Smooth muscle cell (in vitro differentiated cells): ENCODE data around the gene ATP8B4. TPM values are rescaled to one million over a fixed set of nuclear protein-coding genes. Genes with fewer than 3 reads are reported as not detected.

Source experiments
- DNase-seq: peaks from one replicate; lab custom pipeline; 2025; ENCODE audit not compliant: unreplicated experiment; lab: John Stamatoyannopoulos, UW
- H2AFZ ChIP-seq: fragments of 200-600 bp; sonication (generic); 2 replicates; pipeline ENCODE4 v1.6.0; 2016; ENCODE audit warnings: antibody characterized with exemption, low read depth, mild to moderate bottlenecking
- H3F3A ChIP-seq: fragments of 200-600 bp; sonication (generic); 2 replicates; pipeline ENCODE4 v1.6.0; 2017; ENCODE audit warnings: antibody characterized with exemption, low read depth
- H3K27ac ChIP-seq: fragments of 200-600 bp; sonication (generic); 2 replicates; pipeline ENCODE4 v1.5.1; 2016; ENCODE audit warnings: low read depth, mild to moderate bottlenecking
- H3K27me3 ChIP-seq: fragments of 200-600 bp; sonication (generic); 2 replicates; pipeline ENCODE4 v1.6.1; 2016; ENCODE audit warnings: low read depth, mild to moderate bottlenecking
- H3K36me3 ChIP-seq: fragments of 200-600 bp; sonication (generic); 2 replicates; pipeline ENCODE4 v1.5.1; 2016; ENCODE audit warnings: low read depth
- H3K4me1 ChIP-seq: fragments of 200-600 bp; sonication (generic); 2 replicates; pipeline ENCODE4 v1.5.1; 2016; ENCODE audit warnings: low read depth
- H3K4me2 ChIP-seq: fragments of 200-600 bp; sonication (generic); 2 replicates; pipeline ENCODE4 v1.6.0; 2016; ENCODE audit warnings: mild to moderate bottlenecking
- H3K4me3 ChIP-seq: fragments of 200-600 bp; sonication (generic); 2 replicates; pipeline ENCODE4 v1.5.1; 2016; ENCODE audit warnings: mild to moderate bottlenecking
- H3K79me2 ChIP-seq: fragments of 200-600 bp; sonication (generic); 2 replicates; pipeline ENCODE4 v1.6.0; 2016; ENCODE audit warnings: low read depth, mild to moderate bottlenecking
- H3K9ac ChIP-seq: fragments of 200-600 bp; sonication (generic); 2 replicates; pipeline ENCODE4 v1.6.0; 2016; ENCODE audit warnings: low read depth
- H3K9me3 ChIP-seq: fragments of 200-600 bp; sonication (generic); replicated peaks from 2 replicates; pipeline ENCODE4 v1.5.1; 2016; ENCODE audit warnings: low read depth
- H4K20me1 ChIP-seq: fragments of 200-600 bp; sonication (generic); 2 replicates; pipeline ENCODE4 v1.6.0; 2016; ENCODE audit warnings: low read depth
- CTCF ChIP-seq: fragments of 200-600 bp; sonication (generic); IDR thresholded peaks from 2 replicates; pipeline ENCODE4 v1.5.1; 2017; ENCODE audit warnings: borderline replicate concordance, mild to moderate bottlenecking, antibody characterized with exemption; ENCODE audit not compliant: insufficient read depth, poor library complexity, severe bottlenecking
- WGBS: methylation state at CpG from one replicate; pipeline ENCODE4 v1.1.7; 2016; ENCODE audit warnings: low lambda C conversion rate; 5-methylcytosine and 5-hydroxymethylcytosine counted together
- polyA plus RNA-seq: library from polyadenylated mRNA; unstranded; fragments of >200 nt; fragmentation: Nextera tagmentation; extraction: Ambion mirVana; gene quantifications from 2 replicates; pipeline ENCODE4 v1.2.1, GENCODE V29; 2016
- total RNA-seq: library from RNA; depleted of rRNA; stranded (reverse); fragments of >200 nt; gene quantifications from 2 replicates; pipeline ENCODE4 v1.2.3, GENCODE V29; 2014

ATP8B4 gene
- total and polyA plus RNA-seq, 2 experiments from 2014 or later: 21.7 to 60.5 TPM

GRCh38 chr15:49847423-49848281 lies 271.4 kb downstream of the ATP8B4 start:
- Histone ChIP-seq H3K4me2 (peak overlapping the region; percentile 74), H4K20me1 (no peaks in the 10 kb centered on the region), H3K27me3 (no peaks in the 10 kb centered on the region), H3F3A (peaks cover 8% of the 10 kb centered on the region), H3K27ac (peak overlapping the region; percentile 91), H3K36me3 (peaks cover 13% of the 10 kb centered on the region), H3K4me3 (no peak overlapping the region), H3K9ac (peak overlapping the region; percentile 50), H3K4me1 (peaks cover 8% of the 10 kb centered on the region), H3K79me2 (no peaks in the 10 kb centered on the region), H3K9me3 (peaks cover 8% of the 10 kb centered on the region), H2AFZ (no peak overlapping the region)
- WGBS: 39% methylated on average over 5 of the region's 5 CpGs
- DNase-seq: no peak
- no peak for TF ChIP-seq CTCF

GRCh38 chr15:49844390-49844789 lies 274.6 kb downstream of the ATP8B4 start:
- no peak for DNase-seq
- Histone ChIP-seq H3K79me2 (no peaks in the 10 kb centered on the region), H4K20me1 (no peaks in the 10 kb centered on the region), H3K4me3 (no peak overlapping the region), H3K36me3 (peaks cover 5% of the 10 kb centered on the region), H3K27ac (no peak overlapping the region), H3K9ac (no peak overlapping the region), H3K4me1 (peaks cover 8% of the 10 kb centered on the region), H3K9me3 (no peaks in the 10 kb centered on the region), H2AFZ (no peak overlapping the region), H3K27me3 (no peaks in the 10 kb centered on the region), H3K4me2 (no peak overlapping the region), H3F3A (peaks cover 8% of the 10 kb centered on the region)
- TF ChIP-seq CTCF: no peak
- 92% methylated on average over 7 of the region's 7 CpGs for WGBS

- no peaks in the 10 kb centered on the region for H3K79me2 ChIP-seq
- peaks cover 5% of the 10 kb centered on the region for H3K4me1 ChIP-seq
- WGBS: 93% methylated on average over 5 of the region's 5 CpGs
- no peak overlapping the region for H3K4me3 ChIP-seq
- H3K27me3 ChIP-seq: no peaks in the 10 kb centered on the region
- no peak overlapping the region for H3K27ac ChIP-seq
- peaks cover 5% of the 10 kb centered on the region for H3K36me3 ChIP-seq
- peaks cover 4% of the 10 kb centered on the region for H3F3A ChIP-seq
- H3K9me3 ChIP-seq: no peaks in the 10 kb centered on the region
- DNase-seq: no peak
- H2AFZ ChIP-seq: no peak overlapping the region
- H4K20me1 ChIP-seq: no peaks in the 10 kb centered on the region
- no peak for TF ChIP-seq CTCF
- no peak overlapping the region for H3K4me2 ChIP-seq
- no peak overlapping the region for H3K9ac ChIP-seq
These were observed 275.3 kb downstream of the ATP8B4 start for GRCh38 chr15:49843725-49844124.
